ENCODE measurements around the gene RASA3.
"Not testable (repeated sequence)": the region's sequence is repeated elsewhere in the genome, so short reads cannot be mapped to it uniquely, and the experiment has no call there.

RASA3 gene

GRCh38 chr13:114024603-114025404, 107.6 kb downstream of the RASA3 start:
- Histone ChIP-seq H3K27me3 (ENCODE audit: control insufficient read depth, insufficient read depth, low read length) (no peaks in the 10 kb centered on the region), H3K4me3 (ENCODE audit: low read length) (no peak overlapping the region), H3K4me1 (ENCODE audit: control insufficient read depth, low read depth, low read length) (no peaks in the 10 kb centered on the region), H3K9me3 (ENCODE audit: control insufficient read depth, low read depth, low read length) (no peaks in the 10 kb centered on the region), H3K9ac (ENCODE audit: low read length) (no peak overlapping the region), H3K27ac (ENCODE audit: low read length) (no peak overlapping the region), H3K36me3 (ENCODE audit: control insufficient read depth, low read depth, low read length) (no peaks in the 10 kb centered on the region)

DNA sequence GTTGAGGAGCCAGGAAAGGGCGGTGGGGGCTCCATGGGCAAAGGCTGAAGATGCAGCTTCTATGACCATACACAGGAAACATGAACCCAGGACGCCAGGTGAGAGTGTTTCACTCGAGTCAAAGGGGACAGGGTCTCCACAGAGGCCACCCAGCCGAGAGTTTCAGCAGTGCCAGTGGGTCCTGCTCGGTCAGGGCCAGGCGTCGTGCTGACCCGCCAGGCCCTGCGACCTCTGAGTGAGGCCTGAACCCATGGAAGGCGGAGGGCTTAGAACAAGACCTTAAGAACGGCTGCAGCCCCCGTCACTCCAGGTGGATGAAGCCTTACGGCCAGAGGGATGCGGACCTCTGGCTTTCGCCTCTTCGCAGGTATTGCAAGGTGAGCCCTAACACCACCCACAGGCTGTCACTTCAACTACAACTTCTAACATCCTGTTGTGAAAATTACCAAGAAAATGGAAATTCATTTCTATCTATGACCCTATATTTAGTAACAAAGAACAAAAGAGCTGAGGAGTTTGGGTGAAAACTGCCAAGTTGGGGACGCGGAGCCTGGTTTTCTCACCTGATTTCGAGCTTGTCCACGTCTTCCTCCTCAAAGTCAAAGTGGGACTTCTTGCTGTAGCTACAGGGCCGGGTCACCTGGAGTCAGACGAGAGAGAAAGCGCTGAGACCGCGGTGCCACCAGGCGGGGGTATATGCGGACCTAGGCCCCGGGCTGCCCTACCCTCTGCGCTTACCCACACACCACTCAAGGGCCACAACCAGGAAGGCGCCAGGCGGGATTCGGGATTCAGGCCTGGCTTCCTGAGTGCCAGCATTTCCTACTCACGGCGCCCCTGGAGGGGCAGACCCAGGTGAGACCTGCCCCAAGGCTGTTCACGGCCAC, 108.5 kb downstream of the RASA3 start:
- H3K4me1 ChIP-seq (ENCODE audit: control insufficient read depth, low read depth, low read length), result no peaks in the 10 kb centered on the region
- H3K4me3 ChIP-seq (ENCODE audit: low read length), result no peak overlapping the region
- no peaks in the 10 kb centered on the region for H3K27me3 ChIP-seq (ENCODE audit: control insufficient read depth, insufficient read depth, low read length)
- H3K9ac ChIP-seq (ENCODE audit: low read length), result no peak overlapping the region
- H3K36me3 ChIP-seq (ENCODE audit: control insufficient read depth, low read depth, low read length), result no peaks in the 10 kb centered on the region
- no peak overlapping the region for H3K27ac ChIP-seq (ENCODE audit: low read length)
- H3K9me3 ChIP-seq (ENCODE audit: control insufficient read depth, low read depth, low read length), result no peaks in the 10 kb centered on the region

DNA sequence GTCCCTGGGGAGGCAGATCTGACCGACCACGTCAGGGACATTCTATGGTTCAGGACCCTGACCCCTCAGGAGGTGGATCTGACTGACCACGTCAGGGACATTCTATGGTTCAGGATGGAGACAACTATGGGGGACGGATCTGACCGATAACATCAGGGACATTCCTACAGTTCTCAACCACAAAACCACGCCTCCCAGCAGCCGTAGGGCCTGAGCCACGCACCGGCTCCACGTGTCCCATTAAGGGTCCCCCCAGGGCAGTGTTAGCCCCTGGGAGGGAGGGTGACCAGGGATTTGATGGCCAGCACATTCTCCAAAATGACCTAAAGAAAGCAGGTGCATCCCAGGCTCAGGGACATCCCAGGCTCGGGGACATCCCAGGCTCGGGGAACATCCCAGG, 109.5 kb downstream of the RASA3 start:
- Histone ChIP-seq H3K27ac (ENCODE audit: low read length) (no peak overlapping the region), H3K36me3 (ENCODE audit: control insufficient read depth, low read depth, low read length) (no peaks in the 10 kb centered on the region), H3K4me1 (ENCODE audit: control insufficient read depth, low read depth, low read length) (no peaks in the 10 kb centered on the region), H3K9ac (ENCODE audit: low read length) (no peak overlapping the region), H3K27me3 (ENCODE audit: control insufficient read depth, insufficient read depth, low read length) (no peaks in the 10 kb centered on the region), H3K4me3 (ENCODE audit: low read length) (no peak overlapping the region), H3K9me3 (ENCODE audit: control insufficient read depth, low read depth, low read length) (no peaks in the 10 kb centered on the region)

DNA sequence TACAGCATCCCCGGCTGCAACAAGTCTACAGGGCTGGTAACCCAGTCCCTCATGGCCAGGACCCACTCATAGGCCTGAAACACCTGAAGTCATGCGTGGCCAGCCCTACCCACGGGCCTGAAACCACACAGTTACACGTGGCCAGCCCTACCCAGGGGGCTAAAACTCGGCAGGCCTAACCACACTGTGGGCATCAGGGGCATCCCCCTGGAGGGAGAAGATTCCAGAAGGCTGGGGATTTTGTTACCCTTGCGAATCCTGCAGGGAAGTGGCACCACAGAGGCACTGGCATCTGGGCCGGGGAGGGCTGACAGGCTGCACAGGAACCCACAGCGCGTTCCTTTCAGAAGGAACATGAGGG, 110.1 kb downstream of the RASA3 start:
- Histone ChIP-seq H3K9ac (ENCODE audit: low read length) (no peak overlapping the region), H3K9me3 (ENCODE audit: control insufficient read depth, low read depth, low read length) (no peaks in the 10 kb centered on the region), H3K27me3 (ENCODE audit: control insufficient read depth, insufficient read depth, low read length) (no peaks in the 10 kb centered on the region), H3K36me3 (ENCODE audit: control insufficient read depth, low read depth, low read length) (no peaks in the 10 kb centered on the region), H3K4me1 (ENCODE audit: control insufficient read depth, low read depth, low read length) (no peaks in the 10 kb centered on the region), H3K27ac (ENCODE audit: low read length) (no peak overlapping the region), H3K4me3 (ENCODE audit: low read length) (no peak overlapping the region)

- Histone ChIP-seq H3K9ac (ENCODE audit: low read length) (no peak overlapping the region), H3K9me3 (ENCODE audit: control insufficient read depth, low read depth, low read length) (no peaks in the 10 kb centered on the region), H3K27me3 (ENCODE audit: control insufficient read depth, insufficient read depth, low read length) (no peaks in the 10 kb centered on the region), H3K4me3 (ENCODE audit: low read length) (no peak overlapping the region), H3K27ac (ENCODE audit: low read length) (no peak overlapping the region), H3K36me3 (ENCODE audit: control insufficient read depth, low read depth, low read length) (no peaks in the 10 kb centered on the region), H3K4me1 (ENCODE audit: control insufficient read depth, low read depth, low read length) (no peaks in the 10 kb centered on the region)
Measured at GRCh38 chr13:114021464-114022308, 110.7 kb downstream of the RASA3 start.

DNA sequence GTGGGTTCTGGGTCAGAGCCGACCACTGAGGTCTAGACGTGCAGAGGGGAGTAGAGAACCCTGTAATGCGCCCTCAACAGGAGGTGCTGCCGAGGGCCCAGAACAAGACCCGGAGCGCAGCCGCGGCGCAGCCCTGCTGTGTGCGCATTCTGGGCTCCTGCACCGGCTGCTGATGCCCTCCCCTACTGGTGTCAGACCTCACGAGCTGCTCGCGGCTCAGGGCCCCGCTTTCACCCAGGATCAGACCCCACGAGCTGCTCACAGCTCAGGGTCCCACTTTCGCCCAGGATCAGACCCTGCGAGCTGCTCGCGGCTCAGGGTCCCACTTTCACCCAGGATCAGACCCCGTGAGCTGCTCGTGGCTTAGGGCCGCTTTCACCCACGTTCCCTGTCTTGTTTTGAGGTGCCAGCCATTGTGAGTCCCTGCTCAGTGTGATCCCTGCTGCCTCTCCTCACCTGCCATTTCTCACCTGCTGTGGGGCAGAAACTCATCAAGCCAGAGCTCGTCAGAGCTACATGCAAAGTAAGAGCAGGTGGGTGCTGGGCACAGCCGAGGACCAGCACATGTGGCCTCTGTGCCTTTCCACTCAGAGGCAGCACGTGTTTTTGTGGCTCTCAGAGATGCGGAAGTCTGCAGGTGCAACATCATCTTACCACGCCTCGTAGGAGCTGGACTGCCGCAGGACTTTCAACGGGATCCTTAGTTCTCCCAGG, 111.5 kb downstream of the RASA3 start:
- H3K27ac ChIP-seq (ENCODE audit: low read length), result no peak overlapping the region
- H3K36me3 ChIP-seq (ENCODE audit: control insufficient read depth, low read depth, low read length), result no peaks in the 10 kb centered on the region

DNA sequence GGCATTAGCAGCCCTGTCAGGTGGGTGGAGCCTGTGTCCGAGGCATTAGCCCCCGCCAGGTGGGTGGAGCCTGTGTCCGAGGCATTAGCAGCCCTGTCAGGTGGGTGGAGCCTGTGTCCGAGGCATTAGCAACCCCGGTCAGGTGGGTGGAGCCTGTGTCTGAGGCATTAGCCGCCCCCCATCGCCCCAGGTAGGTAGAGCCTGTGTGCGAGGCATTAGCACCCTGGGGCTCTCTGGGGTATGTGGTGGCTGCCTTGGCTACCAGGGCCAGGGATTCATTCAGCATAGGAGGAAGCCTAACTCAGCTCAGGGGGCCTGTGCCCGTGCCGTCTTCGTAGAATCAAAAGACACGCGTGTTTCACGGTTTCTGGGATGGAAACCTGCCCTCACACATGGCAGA, 112.3 kb downstream of the RASA3 start:
- H3K9ac ChIP-seq (ENCODE audit: low read length); H3K36me3 ChIP-seq (ENCODE audit: control insufficient read depth, low read depth, low read length); H3K4me3 ChIP-seq (ENCODE audit: low read length); H3K9me3 ChIP-seq (ENCODE audit: control insufficient read depth, low read depth, low read length); H3K27me3 ChIP-seq (ENCODE audit: control insufficient read depth, insufficient read depth, low read length); H3K27ac ChIP-seq (ENCODE audit: low read length); H3K4me1 ChIP-seq (ENCODE audit: control insufficient read depth, low read depth, low read length): not testable (repeated sequence)

More for the DNA sequence above, 111.5 kb downstream of the RASA3 start:
- Histone ChIP-seq H3K4me1 (ENCODE audit: control insufficient read depth, low read depth, low read length) (no peaks in the 10 kb centered on the region), H3K4me3 (ENCODE audit: low read length) (no peak overlapping the region), H3K9me3 (ENCODE audit: control insufficient read depth, low read depth, low read length) (no peaks in the 10 kb centered on the region), H3K27me3 (ENCODE audit: control insufficient read depth, insufficient read depth, low read length) (no peaks in the 10 kb centered on the region), H3K9ac (ENCODE audit: low read length) (no peak overlapping the region)

DNA sequence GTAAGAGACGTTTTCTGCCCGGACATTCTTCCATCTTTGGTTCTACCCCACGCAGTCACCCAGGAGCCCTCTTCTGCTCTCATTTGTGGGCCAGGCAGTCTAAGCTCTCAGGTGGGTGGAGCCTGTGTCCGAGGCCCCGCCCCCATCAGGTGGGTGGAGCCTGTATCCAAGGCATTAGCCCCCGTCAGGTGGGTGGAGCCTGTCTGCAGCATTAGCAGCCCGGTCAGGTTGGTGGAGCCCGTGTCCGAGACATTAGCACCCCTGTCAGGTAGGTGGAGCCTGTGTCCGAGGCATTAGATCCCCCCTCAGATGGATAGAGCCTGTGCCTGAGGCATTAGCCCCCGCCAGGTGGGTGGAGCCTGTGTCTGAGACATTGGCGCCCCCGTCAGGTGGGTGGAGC, 113.1 kb downstream of the RASA3 start:
- no peak overlapping the region for H3K4me3 ChIP-seq (ENCODE audit: low read length)
- no peaks in the 10 kb centered on the region for H3K36me3 ChIP-seq (ENCODE audit: control insufficient read depth, low read depth, low read length)
- H3K27me3 ChIP-seq (ENCODE audit: control insufficient read depth, insufficient read depth, low read length), result no peaks in the 10 kb centered on the region
- no peaks in the 10 kb centered on the region for H3K4me1 ChIP-seq (ENCODE audit: control insufficient read depth, low read depth, low read length)
- H3K9ac ChIP-seq (ENCODE audit: low read length), result no peak overlapping the region
- no peak overlapping the region for H3K27ac ChIP-seq (ENCODE audit: low read length)
- no peaks in the 10 kb centered on the region for H3K9me3 ChIP-seq (ENCODE audit: control insufficient read depth, low read depth, low read length)

GRCh38 chr13:114018461-114019055, 113.9 kb downstream of the RASA3 start:
- Histone ChIP-seq H3K9ac (ENCODE audit: low read length) (no peak overlapping the region), H3K27me3 (ENCODE audit: control insufficient read depth, insufficient read depth, low read length) (no peaks in the 10 kb centered on the region), H3K27ac (ENCODE audit: low read length) (no peak overlapping the region), H3K4me3 (ENCODE audit: low read length) (no peak overlapping the region), H3K9me3 (ENCODE audit: control insufficient read depth, low read depth, low read length) (no peaks in the 10 kb centered on the region), H3K36me3 (ENCODE audit: control insufficient read depth, low read depth, low read length) (no peaks in the 10 kb centered on the region), H3K4me1 (ENCODE audit: control insufficient read depth, low read depth, low read length) (no peaks in the 10 kb centered on the region)

DNA sequence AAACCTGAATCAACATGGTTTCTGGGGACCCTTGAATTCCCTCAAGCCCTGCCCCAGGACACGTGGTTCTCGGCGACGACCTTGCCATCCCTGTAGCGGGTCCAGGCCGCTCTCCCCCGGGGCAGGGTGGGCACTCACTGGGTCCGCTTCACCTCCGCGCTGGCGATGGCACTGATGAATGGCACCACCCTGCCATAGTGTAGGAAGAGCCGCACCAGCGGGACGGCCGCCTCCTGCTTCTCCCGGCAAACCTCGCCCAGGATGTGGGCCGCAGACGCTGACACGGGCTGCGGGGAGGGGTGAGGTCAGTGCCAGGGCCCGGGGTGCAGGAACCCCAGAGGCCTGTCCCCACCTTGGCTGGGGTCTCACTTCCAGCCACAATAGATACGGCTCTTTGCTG, 114.5 kb downstream of the RASA3 start:
- no peak overlapping the region for H3K9ac ChIP-seq (ENCODE audit: low read length)
- no peaks in the 10 kb centered on the region for H3K27me3 ChIP-seq (ENCODE audit: control insufficient read depth, insufficient read depth, low read length)
- H3K4me1 ChIP-seq (ENCODE audit: control insufficient read depth, low read depth, low read length), result no peaks in the 10 kb centered on the region
- H3K36me3 ChIP-seq (ENCODE audit: control insufficient read depth, low read depth, low read length), result no peaks in the 10 kb centered on the region
- H3K27ac ChIP-seq (ENCODE audit: low read length), result no peak overlapping the region
- no peak overlapping the region for H3K4me3 ChIP-seq (ENCODE audit: low read length)
- H3K9me3 ChIP-seq (ENCODE audit: control insufficient read depth, low read depth, low read length), result no peaks in the 10 kb centered on the region
